Endodermal cell (in vitro differentiated cells): ENCODE measurements around the gene ZNF536. TPM values are rescaled to one million over a fixed set of nuclear protein-coding genes. Genes with fewer than 3 reads are reported as not detected.
"Not testable (repeated sequence)": the region's sequence is repeated elsewhere in the genome, so short reads cannot be mapped to it uniquely, and the experiment has no call there.

Experiments used
- DNase-seq: peaks from one replicate; pipeline ENCODE4 v3.0.0-alpha.2; 2017
- H3K27ac ChIP-seq: 2 replicates; pipeline ENCODE4 v1.5.1; 2013; ENCODE audit warnings: mild to moderate bottlenecking, low read depth, low read length, moderate library complexity
- H3K27me3 ChIP-seq: 2 replicates; pipeline ENCODE4 v1.6.1; 2013; ENCODE audit warnings: mild to moderate bottlenecking, low read length, moderate library complexity; ENCODE audit not compliant: insufficient read depth, control insufficient read depth, poor library complexity, severe bottlenecking
- H3K36me3 ChIP-seq: 2 replicates; pipeline ENCODE4 v1.7.0; 2013; ENCODE audit warnings: mild to moderate bottlenecking, low read length, moderate library complexity; ENCODE audit not compliant: control insufficient read depth, insufficient read depth
- H3K4me1 ChIP-seq: one replicate; pipeline ENCODE4 v1.7.0; 2013; ENCODE audit warnings: low read length; ENCODE audit not compliant: control insufficient read depth, insufficient read depth
- H3K4me3 ChIP-seq: 2 replicates; pipeline ENCODE4 v1.5.1; 2013; ENCODE audit warnings: mild to moderate bottlenecking, low read length, moderate library complexity
- H3K9ac ChIP-seq: 2 replicates; pipeline ENCODE4 v1.6.1; 2013; ENCODE audit warnings: mild to moderate bottlenecking, low read length, moderate library complexity; ENCODE audit not compliant: poor library complexity, severe bottlenecking; ENCODE audit errors: extremely low read depth
- H3K9me3 ChIP-seq: 2 replicates; pipeline ENCODE4 v1.6.1; 2013; ENCODE audit warnings: mild to moderate bottlenecking, low read length, moderate library complexity; ENCODE audit not compliant: control insufficient read depth
- H3K27ac Mint-ChIP-seq: 2 replicates; pipeline ENCODE4 v1.8.0; 2020; ENCODE audit warnings: mixed read lengths
- H3K27me3 Mint-ChIP-seq: 2 replicates; pipeline ENCODE4 v1.8.0; 2021; ENCODE audit warnings: mild to moderate bottlenecking, mixed read lengths; ENCODE audit not compliant: insufficient read depth
- H3K36me3 Mint-ChIP-seq: 2 replicates; pipeline ENCODE4 v1.8.0; 2020; ENCODE audit warnings: low read depth, mixed read lengths
- H3K4me1 Mint-ChIP-seq: 2 replicates; pipeline ENCODE4 v1.8.0; 2020; ENCODE audit warnings: mixed read lengths
- H3K4me3 Mint-ChIP-seq: 2 replicates; pipeline ENCODE4 v1.8.0; 2020; ENCODE audit warnings: mild to moderate bottlenecking, moderate library complexity, mixed read lengths
- H3K9me3 Mint-ChIP-seq: 2 replicates; pipeline ENCODE4 v1.8.0; 2020; ENCODE audit warnings: mild to moderate bottlenecking, mixed read lengths
- WGBS, 2 experiments: methylation state at CpG; one replicate each; pipeline versions ENCODE4 v1.1.5 to v1.1.7; 2013; ENCODE audit warnings: missing lambda C conversion rate in 2 of 2, mixed read lengths in 1 of 2; ENCODE audit not compliant: insufficient coverage in 1 of 2, insufficient read length in 1 of 2; 5-methylcytosine and 5-hydroxymethylcytosine counted together
- total RNA-seq, 2 donors: library from RNA; stranded (reverse); fragmentation: NEBNext Ultra II Directional in 1 of 2; extraction: Animal tissue kit (Norgen Biotek cat#: 25700) in 1 of 2; gene quantifications; 2 replicates in 1 of 2; 3 replicates in 1 of 2; pipeline ENCODE4 v1.2.1, GENCODE V29; 2021
- TF ChIP-seq, protein P1 (sequence below): fragments of 200-600 bp; sonication (generic); conservative IDR thresholded peaks from 2 replicates; pipeline ENCODE4 v1.5.0; 2021; ENCODE audit warnings: antibody characterized with exemption, mild to moderate bottlenecking

ZNF536 gene
- total RNA-seq, 2 donors from 2014 or later, result not detected

DNA sequence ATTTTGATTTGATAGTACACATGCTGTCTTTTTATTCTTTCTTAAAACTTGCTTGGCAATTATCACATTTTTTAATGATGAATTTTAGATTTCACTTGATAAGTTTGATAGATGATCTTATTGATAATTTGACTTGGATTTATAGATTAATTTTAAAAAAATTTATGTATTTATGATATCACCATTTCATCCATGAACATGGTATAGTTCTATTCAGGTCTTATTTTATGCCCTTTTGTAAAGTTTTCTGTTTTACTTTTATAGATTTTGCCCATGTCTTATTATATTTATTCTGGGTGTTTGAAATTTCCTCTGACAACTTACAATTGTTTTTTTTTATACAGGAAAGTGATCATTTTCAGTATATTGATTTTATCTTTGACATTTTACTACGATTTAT is 39.5 kb downstream of the ZNF536 start:
- Histone ChIP-seq H3K9ac (no peak overlapping the region), H3K27me3 (no peaks in the 10 kb centered on the region), H3K4me1 (no peaks in the 10 kb centered on the region), H3K36me3 (no peaks in the 10 kb centered on the region), H3K9me3 (no peaks in the 10 kb centered on the region), H3K27ac (no peak overlapping the region), H3K4me3 (no peak overlapping the region)
- Mint-ChIP-seq H3K4me1 (no peaks in the 10 kb centered on the region), H3K36me3 (no peaks in the 10 kb centered on the region), H3K27me3 (peaks cover 2% of the 10 kb centered on the region), H3K27ac (no peak overlapping the region), H3K4me3 (no peak overlapping the region), H3K9me3 (no peaks in the 10 kb centered on the region)
- DNase-seq, result no peak
- WGBS, 2 experiments, result 86% methylated on average over 1 of the region's 1 CpG; no CpG with 5 or more reads in 1 of the 2 experiments
- TF ChIP-seq, protein P1, sequence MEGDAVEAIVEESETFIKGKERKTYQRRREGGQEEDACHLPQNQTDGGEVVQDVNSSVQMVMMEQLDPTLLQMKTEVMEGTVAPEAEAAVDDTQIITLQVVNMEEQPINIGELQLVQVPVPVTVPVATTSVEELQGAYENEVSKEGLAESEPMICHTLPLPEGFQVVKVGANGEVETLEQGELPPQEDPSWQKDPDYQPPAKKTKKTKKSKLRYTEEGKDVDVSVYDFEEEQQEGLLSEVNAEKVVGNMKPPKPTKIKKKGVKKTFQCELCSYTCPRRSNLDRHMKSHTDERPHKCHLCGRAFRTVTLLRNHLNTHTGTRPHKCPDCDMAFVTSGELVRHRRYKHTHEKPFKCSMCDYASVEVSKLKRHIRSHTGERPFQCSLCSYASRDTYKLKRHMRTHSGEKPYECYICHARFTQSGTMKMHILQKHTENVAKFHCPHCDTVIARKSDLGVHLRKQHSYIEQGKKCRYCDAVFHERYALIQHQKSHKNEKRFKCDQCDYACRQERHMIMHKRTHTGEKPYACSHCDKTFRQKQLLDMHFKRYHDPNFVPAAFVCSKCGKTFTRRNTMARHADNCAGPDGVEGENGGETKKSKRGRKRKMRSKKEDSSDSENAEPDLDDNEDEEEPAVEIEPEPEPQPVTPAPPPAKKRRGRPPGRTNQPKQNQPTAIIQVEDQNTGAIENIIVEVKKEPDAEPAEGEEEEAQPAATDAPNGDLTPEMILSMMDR, result no peak

DNA sequence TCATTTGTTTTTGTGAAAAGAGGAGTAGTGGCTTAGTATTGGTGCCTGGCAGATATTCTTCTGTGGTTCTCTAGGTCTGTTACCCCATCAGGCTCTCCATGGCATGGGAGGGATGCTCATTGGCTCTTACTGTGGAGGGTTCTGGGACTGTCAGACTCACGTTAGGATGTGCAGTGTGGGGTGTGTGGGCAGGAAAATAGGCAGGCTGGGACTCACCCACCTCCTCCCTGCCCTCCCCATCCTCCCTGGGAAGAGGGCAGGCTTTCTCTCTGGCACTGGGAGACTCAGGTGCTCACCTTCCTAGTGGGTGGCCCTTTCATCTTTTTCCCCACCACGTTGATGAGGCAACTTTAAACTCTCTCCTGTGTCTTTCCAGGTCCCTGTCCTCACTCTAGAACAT is 44.2 kb downstream of the ZNF536 start:
- Mint-ChIP-seq H3K36me3 (no peaks in the 10 kb centered on the region), H3K4me3 (no peak overlapping the region), H3K27ac (no peak overlapping the region), H3K9me3 (no peaks in the 10 kb centered on the region), H3K4me1 (no peaks in the 10 kb centered on the region), H3K27me3 (peaks cover 2% of the 10 kb centered on the region)
- Histone ChIP-seq H3K9me3 (no peaks in the 10 kb centered on the region), H3K4me3 (no peak overlapping the region), H3K27ac (no peak overlapping the region), H3K27me3 (no peaks in the 10 kb centered on the region), H3K36me3 (no peaks in the 10 kb centered on the region), H3K4me1 (no peaks in the 10 kb centered on the region), H3K9ac (no peak overlapping the region)
- TF ChIP-seq, protein P1, result no peak
- WGBS, 2 experiments, result 63% methylated on average over 2 of the region's 2 CpGs; no CpG with 5 or more reads in 1 of the 2 experiments
- DNase-seq, result no peak

DNA sequence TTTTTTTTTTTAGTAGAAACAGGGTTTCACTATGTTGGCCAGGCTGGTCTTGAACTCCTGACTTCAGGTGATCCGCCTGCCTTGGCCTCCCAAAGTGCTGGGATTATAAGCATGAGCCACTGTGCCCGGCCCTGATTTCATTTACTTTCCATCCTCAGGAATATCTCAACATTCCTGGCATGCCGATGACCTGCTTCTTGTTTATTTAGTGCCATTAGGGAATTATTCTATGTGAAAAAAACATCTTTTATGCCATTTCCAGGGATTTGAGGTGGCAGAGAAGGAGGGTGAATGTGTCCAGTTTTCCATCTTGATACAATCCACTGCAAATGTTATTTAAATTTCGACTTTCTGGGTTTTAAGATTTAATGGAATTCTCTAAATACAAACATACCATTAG is 45.0 kb downstream of the ZNF536 start:
- not testable (repeated sequence) for H3K27me3 Mint-ChIP-seq, H3K36me3 ChIP-seq, DNase-seq, H3K9me3 Mint-ChIP-seq, H3K36me3 Mint-ChIP-seq, H3K9ac ChIP-seq, H3K27ac ChIP-seq, H3K9me3 ChIP-seq, H3K4me3 Mint-ChIP-seq, H3K4me1 Mint-ChIP-seq, H3K27me3 ChIP-seq, H3K27ac Mint-ChIP-seq, H3K4me1 ChIP-seq, H3K4me3 ChIP-seq
- WGBS, 2 experiments, result 78 to 94% methylated on average over 1 to 3 of the region's 4 CpGs

DNA sequence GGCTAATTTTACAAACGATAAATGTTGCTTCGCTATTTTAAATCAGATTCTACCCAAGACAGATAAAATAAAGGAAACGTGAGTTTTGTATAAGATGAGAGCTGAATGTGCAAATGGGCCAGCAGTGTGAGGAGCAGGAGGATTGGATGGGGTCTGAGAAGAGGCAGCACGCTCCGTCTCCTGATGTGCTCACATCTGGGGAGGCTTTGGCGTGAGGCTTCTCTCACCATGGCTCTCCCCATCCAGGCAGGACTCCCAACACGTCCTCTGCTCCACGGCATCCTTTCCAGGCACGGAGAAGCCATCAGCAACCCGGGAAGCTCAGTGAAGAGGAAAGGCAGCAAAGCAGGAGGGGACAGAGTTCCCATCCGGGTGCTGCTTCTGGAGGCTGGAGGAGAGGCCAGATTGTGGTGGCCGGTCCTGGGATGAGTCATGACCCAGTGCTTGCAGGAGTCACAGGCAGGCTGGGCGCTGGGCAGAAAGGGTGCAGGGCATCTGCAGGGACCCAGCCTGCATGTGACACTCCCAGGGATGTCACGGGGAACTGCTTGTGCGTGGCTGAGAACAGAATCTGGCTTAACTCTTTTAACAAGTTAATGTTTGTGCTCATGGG is 47.5 kb downstream of the ZNF536 start:
- peak; percentile 52 for DNase-seq

More for the DNA sequence above, 47.5 kb downstream of the ZNF536 start:
- no peak overlapping the region for H3K4me3 Mint-ChIP-seq
- H3K4me1 Mint-ChIP-seq, result no peaks in the 10 kb centered on the region
- WGBS, 2 experiments, result 82 to 84% methylated on average over 11 to 15 of the region's 15 CpGs
- H3K27me3 Mint-ChIP-seq, result peaks cover 5% of the 10 kb centered on the region
- no peak overlapping the region for H3K4me3 ChIP-seq
- H3K9me3 Mint-ChIP-seq, result no peaks in the 10 kb centered on the region
- no peaks in the 10 kb centered on the region for H3K4me1 ChIP-seq
- no peaks in the 10 kb centered on the region for H3K36me3 ChIP-seq
- H3K27me3 ChIP-seq, result no peaks in the 10 kb centered on the region
- no peak overlapping the region for H3K27ac ChIP-seq
- H3K36me3 Mint-ChIP-seq, result no peaks in the 10 kb centered on the region
- no peak overlapping the region for H3K27ac Mint-ChIP-seq
- no peaks in the 10 kb centered on the region for H3K9me3 ChIP-seq
- H3K9ac ChIP-seq, result no peak overlapping the region
- TF ChIP-seq, protein P1, result no peak
